ENCODE measurements around the gene UVSSA.

Gene UVSSA

GRCh38 chr4:1351854-1352566, 5.0 kb downstream of the UVSSA start:
- DNase-seq, result no peak

- DNase-seq, result no peak
Measured at GRCh38 chr4:1352567-1352900, 5.5 kb downstream of the UVSSA start.

DNA sequence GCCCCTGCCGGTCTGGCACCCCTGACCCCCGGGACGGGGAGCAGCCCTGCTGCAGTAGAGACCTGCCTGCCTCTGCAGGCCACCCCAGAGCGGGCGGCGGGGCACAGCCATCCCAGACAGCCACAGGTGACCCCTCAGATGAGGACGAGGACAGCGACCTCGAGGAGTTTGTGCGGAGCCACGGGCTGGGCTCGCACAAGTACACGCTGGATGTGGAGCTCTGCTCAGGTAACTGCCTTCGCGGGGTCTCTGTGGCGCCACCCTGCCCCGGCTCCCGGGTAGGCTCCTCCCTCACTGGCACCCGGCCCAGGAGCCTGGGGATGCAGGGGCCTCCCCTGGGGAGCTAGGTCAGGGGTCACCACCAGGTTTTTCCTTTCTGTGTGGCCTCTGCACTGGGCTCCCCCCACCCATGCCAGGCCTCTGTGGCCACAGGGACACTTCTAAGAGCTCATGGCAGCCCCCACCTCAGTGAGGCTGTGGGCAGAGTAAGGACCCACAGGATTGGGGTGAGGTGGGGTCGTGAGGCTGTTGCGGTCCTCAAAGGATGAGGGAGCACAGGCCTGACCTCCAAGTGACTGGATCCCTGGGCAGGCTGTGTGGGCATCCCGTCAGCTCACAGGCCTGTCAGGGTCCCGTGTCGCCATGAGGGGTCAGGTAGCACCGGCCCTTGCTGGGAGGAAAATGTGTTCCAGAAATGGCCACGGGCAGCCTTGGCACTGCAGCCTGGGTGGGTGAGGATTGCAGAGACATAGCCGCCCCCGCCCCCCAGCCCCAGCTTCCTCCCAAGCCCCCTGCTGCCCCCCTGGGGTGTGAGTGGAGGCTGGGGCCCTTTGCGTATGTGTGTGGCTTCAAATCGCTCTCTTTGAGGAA, 6.4 kb downstream of the UVSSA start:
- no peak for DNase-seq

- no peak for DNase-seq
Measured at GRCh38 chr4:1354136-1354982, 7.4 kb downstream of the UVSSA start.

GRCh38 chr4:1354983-1355275, 7.9 kb downstream of the UVSSA start:
- DNase-seq, result no peak

DNA sequence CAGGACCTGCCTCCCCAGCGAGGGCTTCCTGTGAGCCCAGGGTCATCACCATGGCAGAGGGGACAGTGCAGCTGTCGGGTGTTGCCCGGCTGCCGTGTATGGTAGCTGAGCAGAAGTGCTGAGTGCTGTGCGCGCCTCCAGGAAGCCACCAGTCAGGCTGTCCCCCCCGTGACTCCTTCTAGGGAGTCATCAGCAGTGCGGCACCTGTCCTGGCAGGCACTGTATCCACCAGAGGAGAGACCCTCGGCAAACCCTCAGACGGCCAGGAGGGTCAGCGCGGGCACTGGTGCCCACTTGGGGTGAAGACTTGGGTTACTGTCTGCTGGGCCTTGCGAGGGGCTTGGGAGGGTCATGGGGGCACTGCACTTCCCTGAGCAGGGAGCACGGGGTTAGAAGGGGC, 8.4 kb downstream of the UVSSA start:
- no peak for DNase-seq

- no peak for DNase-seq
Measured at GRCh38 chr4:1356181-1356998, 9.4 kb downstream of the UVSSA start.

- no peak for DNase-seq
Measured at GRCh38 chr4:1357356-1358248, 10.6 kb downstream of the UVSSA start.

- no peak for DNase-seq
Measured at GRCh38 chr4:1358421-1359143, 11.6 kb downstream of the UVSSA start.

DNA sequence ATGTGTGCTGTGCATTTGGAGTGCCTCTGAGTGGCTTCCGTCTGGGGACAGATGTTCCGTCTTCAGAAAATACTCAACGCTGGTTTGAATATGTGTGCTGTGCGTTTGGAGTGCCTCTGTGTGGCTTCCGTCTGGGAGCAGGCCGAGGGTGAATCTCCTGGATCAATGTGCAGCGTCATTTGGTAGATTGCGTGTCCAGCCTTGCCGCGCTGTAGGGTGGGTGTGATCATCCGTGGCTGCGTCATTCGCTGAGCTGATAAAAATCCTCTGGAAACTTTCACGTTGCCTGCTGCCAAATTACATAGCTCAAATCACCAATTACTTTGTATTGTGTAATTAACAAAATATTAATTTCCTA, 12.1 kb downstream of the UVSSA start:
- DNase-seq, result no peak

DNA sequence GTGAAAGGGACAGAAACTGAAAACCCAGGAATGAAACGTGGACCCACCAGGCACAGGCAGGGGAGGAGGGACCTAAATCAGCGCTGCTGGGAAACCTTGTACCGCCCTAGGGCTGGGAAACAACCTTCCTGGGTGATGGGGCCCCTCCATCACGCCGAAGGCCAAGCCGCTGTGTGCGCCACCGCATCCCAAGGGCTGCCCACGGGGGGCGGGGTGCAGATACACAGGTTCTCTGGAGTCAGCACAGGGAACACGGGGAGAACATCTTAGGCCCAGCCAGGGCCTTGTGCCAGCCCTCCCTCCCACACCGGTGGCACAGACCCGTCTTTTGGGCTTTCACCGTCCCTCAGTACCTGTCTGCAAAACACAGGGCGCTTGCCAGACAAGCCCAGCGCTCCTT, 13.0 kb downstream of the UVSSA start:
- DNase-seq, result no peak

GRCh38 chr4:1360423-1361283, 13.6 kb downstream of the UVSSA start:
- no peak for DNase-seq

DNA sequence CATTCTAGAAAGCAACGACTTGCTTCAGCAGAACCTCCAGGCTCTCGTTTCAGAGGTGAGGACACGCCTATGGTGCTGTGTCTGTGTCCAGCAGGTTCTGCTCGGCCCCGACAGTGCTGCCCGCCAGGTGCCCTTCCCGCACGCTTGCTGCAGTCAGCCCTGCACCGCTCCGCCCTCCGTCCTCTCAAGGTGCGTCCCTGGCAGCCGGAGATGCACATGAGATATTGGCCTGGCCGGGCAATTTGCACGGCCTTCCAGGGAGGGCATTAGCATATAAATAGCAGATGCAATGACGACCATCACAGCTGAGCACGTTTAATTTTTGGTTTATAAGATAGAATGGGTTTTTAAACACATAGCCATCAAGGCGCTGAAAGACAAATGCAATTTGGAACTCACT, 14.4 kb downstream of the UVSSA start:
- DNase-seq, result no peak

DNA sequence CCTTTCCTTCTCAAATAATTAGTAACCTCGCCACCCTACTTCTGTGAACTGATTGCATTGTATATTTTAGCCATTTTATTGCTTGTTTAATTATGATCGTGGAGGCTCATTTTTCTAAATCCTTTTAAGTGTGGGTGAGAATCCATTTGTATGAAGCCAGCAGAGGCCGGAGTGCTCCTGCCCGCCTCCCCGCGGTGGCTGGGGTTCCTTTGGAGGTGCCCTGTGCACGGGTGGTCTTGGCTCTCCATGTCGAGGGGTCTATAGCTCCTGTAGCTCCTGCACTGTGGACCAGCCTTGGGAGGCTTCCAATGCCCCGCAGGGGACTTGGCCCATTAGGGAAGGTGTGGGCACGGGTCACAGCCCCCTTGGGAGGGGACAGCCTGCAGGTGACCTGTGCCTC, 15.0 kb downstream of the UVSSA start:
- DNase-seq, result no peak

GRCh38 chr4:1362521-1362920, 15.5 kb downstream of the UVSSA start:
- no peak for DNase-seq

DNA sequence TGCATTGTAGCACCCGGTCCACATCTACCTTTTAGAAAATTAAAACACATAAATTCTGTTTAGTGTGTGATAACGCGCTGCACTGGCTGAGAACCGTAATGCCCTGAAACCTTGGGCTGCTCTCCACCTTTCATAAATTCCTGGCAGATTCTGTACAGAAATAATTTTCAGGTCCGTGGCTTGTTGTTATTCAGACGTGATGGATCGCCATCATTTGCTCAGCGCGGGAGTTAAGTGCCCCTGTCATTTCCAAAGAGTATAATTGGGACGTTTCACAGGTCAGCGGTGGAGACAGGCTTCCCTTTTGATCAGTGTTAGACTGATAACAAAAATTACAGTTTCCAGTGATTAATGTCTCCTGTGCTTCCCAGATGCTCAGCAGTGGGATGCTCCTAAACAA, 16.5 kb downstream of the UVSSA start:
- DNase-seq, result peak; percentile 24

- DNase-seq, result no peak
Measured at GRCh38 chr4:1364217-1364616, 17.2 kb downstream of the UVSSA start.

DNA sequence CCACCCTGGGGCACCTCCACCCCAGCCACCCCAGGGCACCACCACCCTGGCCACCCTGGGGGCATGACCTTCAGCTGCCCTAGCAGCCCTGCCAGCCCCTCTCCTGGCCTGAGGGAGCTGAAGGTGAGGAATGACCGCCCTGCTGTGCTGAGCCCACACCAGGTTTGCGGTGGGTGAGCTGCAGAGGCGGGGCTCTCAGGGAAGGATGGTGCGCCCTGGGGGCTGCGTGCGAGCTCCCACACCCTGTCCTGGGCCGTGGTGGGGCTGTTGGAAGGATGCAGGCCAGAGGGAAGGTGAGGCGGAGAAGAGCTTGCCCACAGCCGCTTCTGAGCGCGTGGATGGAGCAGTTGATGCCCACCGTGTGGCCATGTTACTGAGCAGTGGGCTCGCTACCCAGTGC, 17.7 kb downstream of the UVSSA start:
- no peak for DNase-seq

DNA sequence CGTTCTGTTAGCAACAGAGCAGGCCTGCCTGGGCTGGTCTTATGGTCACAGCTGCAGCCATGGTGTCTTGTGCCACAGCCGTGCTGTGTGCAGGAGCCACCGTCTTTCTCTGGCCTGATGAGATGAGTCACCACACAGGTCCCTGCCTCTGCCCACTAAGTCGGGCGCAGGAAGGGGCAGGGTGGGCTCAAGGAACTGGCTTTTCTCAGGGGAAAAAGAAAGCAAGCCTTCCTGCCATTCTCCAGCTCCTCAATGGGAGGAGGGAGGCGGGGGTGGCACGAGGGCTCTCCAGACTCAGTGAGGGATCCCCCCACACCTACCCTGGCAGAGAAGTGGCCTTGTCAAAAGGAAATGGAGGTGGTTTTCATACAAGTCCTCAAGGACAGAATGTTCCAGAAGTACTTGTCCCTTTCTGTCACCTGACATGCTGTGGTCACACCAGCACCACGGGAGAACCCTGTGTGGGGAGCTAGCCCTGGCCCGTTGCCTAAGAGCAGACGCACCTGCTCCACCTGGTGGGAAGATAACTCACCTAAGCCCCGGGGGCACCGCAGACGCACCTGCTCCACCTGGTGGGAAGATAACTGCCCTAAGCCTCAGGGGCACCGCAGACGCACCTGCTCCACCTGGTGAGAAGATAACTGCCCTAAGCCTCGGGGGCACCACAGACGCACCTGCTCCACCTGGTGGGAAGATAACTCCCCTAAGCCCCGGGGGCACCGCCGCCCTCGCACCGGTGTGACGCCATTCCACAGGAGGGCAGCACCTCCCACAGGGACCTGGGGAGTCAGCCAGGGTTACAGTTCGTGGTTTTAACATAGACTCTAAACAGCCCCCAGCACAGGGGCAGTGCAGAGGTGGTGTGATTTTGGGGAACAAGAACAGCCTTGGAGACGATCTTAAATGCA, 18.5 kb downstream of the UVSSA start:
- DNase-seq, result peak; percentile 73

Measured in NCI-H1436 treated with DMSO at 0.1 percent for 48 hours (cell line).